ENCODE measurements around the gene PLAC9. TPM values are rescaled to one million over a fixed set of nuclear protein-coding genes. Genes with fewer than 3 reads are reported as not detected.
"Not testable (repeated sequence)": the region's sequence is repeated elsewhere in the genome, so short reads cannot be mapped to it uniquely, and the experiment has no call there.

The PLAC9 gene
- total and polyA plus RNA-seq, 2 donors (not counting 1 experiment from before 2014, with no cell fraction given) = 16.7 to 40.4 TPM

- H3K4me2 ChIP-seq (ENCODE audit: extremely low read depth, insufficient read depth, low read length) = no peak overlapping the region
- no peak overlapping the region for H3K27ac ChIP-seq (ENCODE audit: insufficient read depth, low read length)
- no peak overlapping the region for H3K9ac ChIP-seq (ENCODE audit: insufficient read depth, low read length)
- H3K36me3 ChIP-seq (ENCODE audit: control insufficient read depth, insufficient read depth, low read length) = peaks cover 13% of the 10 kb centered on the region
- peaks cover 8% of the 10 kb centered on the region for H3K4me1 ChIP-seq (ENCODE audit: control insufficient read depth, extremely low read depth, insufficient read depth, low read length)
- H3K27me3 ChIP-seq (ENCODE audit: control insufficient read depth, insufficient read depth, low read length) = no peaks in the 10 kb centered on the region
- H4K20me1 ChIP-seq (ENCODE audit: control insufficient read depth, extremely low read depth, insufficient read depth, low read length) = no peaks in the 10 kb centered on the region
- H3K79me2 ChIP-seq (ENCODE audit: control insufficient read depth, insufficient read depth, low read length) = peaks cover 2% of the 10 kb centered on the region
- no peak overlapping the region for H3K4me3 ChIP-seq (replicated peaks in 1 of 4; ENCODE audit: control extremely low read depth in 1 of 4, insufficient read depth in 1 of 4, low read depth in 3 of 4, low read length in 4 of 4)
- H2AFZ ChIP-seq (ENCODE audit: low read length) = no peak overlapping the region
- no peak for TF ChIP-seq CTCF (conservative IDR thresholded peaks at IDR 0.05 in 1 of 2, IDR thresholded peaks at IDR 0.05 in 1 of 2; ENCODE audit: low read depth in 1 of 2, low read length in 2 of 2)
- no peak for TF ChIP-seq EZH2 (IDR thresholded peaks at IDR 0.05; ENCODE audit: low read length, missing control alignments)
- H3K9me3 ChIP-seq (ENCODE audit: control insufficient read depth, insufficient read depth, low read depth, low read length) = no peaks in the 10 kb centered on the region
- no peak for DNase-seq (ENCODE audit: low read depth in 2 of 2)
Observed at GRCh38 chr10:80144067-80144695, 11.7 kb downstream of the PLAC9 start.

GRCh38 chr10:80144696-80145131 is 12.2 kb downstream of the PLAC9 start:
- Histone ChIP-seq H3K36me3 (ENCODE audit: control insufficient read depth, insufficient read depth, low read length) (peaks cover 15% of the 10 kb centered on the region), H3K9ac (ENCODE audit: insufficient read depth, low read length) (no peak overlapping the region), H2AFZ (ENCODE audit: low read length) (no peak overlapping the region), H3K27ac (ENCODE audit: insufficient read depth, low read length) (no peak overlapping the region), H3K4me1 (ENCODE audit: control insufficient read depth, extremely low read depth, insufficient read depth, low read length) (peaks cover 8% of the 10 kb centered on the region), H3K27me3 (ENCODE audit: control insufficient read depth, insufficient read depth, low read length) (no peaks in the 10 kb centered on the region), H3K4me3 (replicated peaks in 1 of 4; ENCODE audit: control extremely low read depth in 1 of 4, insufficient read depth in 1 of 4, low read depth in 3 of 4, low read length in 4 of 4) (no peak overlapping the region), H3K79me2 (ENCODE audit: control insufficient read depth, insufficient read depth, low read length) (no peaks in the 10 kb centered on the region), H3K4me2 (ENCODE audit: extremely low read depth, insufficient read depth, low read length) (no peak overlapping the region), H3K9me3 (ENCODE audit: control insufficient read depth, insufficient read depth, low read depth, low read length) (no peaks in the 10 kb centered on the region), H4K20me1 (ENCODE audit: control insufficient read depth, extremely low read depth, insufficient read depth, low read length) (no peaks in the 10 kb centered on the region)
- no peak for DNase-seq (ENCODE audit: low read depth in 2 of 2)
- no peak for TF ChIP-seq CTCF (conservative IDR thresholded peaks at IDR 0.05 in 1 of 2, IDR thresholded peaks at IDR 0.05 in 1 of 2; ENCODE audit: low read depth in 1 of 2, low read length in 2 of 2)
- TF ChIP-seq EZH2 (IDR thresholded peaks at IDR 0.05; ENCODE audit: low read length, missing control alignments) = no peak

DNA sequence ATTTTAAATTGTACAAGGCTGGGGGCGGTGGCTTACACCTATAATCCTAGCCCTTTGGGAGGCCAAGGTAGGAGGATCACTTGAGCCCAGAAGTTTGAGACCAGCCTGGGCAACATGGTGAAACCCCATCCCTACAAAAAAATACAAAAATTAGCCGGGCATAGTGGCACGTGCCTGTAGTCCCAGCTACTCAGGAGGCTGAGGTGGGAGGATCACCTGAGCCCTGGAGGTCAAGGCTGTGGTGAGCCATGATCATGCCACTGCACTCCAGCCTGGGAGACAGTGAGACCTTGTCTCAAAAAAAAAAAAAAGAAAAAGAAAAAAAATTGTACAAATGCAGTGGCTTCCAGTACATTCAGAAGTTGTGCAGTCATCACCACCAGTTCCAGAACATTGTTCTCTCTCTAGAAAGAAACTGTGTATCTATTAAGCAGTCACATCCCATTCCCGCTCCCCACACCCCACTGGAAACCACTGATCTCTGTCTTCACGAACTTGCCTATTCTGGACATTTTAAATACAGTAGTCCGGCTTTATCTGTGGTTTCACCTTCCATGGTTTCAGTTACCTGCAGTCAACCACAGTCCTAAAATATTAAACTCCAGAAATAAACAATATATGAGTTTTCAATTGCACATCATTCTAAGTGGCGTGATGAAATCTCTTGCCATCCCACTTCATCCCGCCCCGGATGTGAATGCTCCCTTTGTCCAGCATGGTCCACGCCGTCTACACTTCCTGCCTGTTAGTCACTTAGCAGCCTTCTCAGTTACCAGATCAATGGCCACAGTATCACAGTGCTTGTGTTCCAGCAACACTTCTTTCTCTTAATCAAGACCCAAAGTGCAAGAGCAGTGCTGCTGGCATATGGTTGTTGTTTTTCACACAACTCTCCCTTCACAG is 13.1 kb downstream of the PLAC9 start:
- H2AFZ ChIP-seq (ENCODE audit: low read length); H3K4me2 ChIP-seq (ENCODE audit: extremely low read depth, insufficient read depth, low read length); H3K27me3 ChIP-seq (ENCODE audit: control insufficient read depth, insufficient read depth, low read length); H3K9ac ChIP-seq (ENCODE audit: insufficient read depth, low read length); H3K79me2 ChIP-seq (ENCODE audit: control insufficient read depth, insufficient read depth, low read length); H3K9me3 ChIP-seq (ENCODE audit: control insufficient read depth, insufficient read depth, low read depth, low read length); H3K4me3 ChIP-seq (replicated peaks in 1 of 4; ENCODE audit: control extremely low read depth in 1 of 4, insufficient read depth in 1 of 4, low read depth in 3 of 4, low read length in 4 of 4); H3K4me1 ChIP-seq (ENCODE audit: control insufficient read depth, extremely low read depth, insufficient read depth, low read length); H4K20me1 ChIP-seq (ENCODE audit: control insufficient read depth, extremely low read depth, insufficient read depth, low read length): not testable (repeated sequence)
- Histone ChIP-seq H3K27ac (ENCODE audit: insufficient read depth, low read length) (peak overlapping the region; percentile 53), H3K36me3 (ENCODE audit: control insufficient read depth, insufficient read depth, low read length) (peaks cover 20% of the 10 kb centered on the region)
- peak; percentile 79 to 82 for DNase-seq (ENCODE audit: low read depth in 2 of 2)
